Heart left ventricle (tissue), 16 donors: ENCODE data around the gene EIF4ENIF1. TPM values are rescaled to one million over a fixed set of nuclear protein-coding genes. Genes with fewer than 3 reads are reported as not detected.

Source experiments
- ATAC-seq, 4 donors: fragments of 200-7000 bp; cut with Tn5 transposase; one replicate each; pipeline ENCODE4 v1.9.1; 2020 to 2022; ENCODE audit warnings: moderate library complexity in 4 of 4, mild to moderate bottlenecking in 3 of 4, moderate number of reproducible peaks in 1 of 4
- DNase-seq, 5 donors: peaks; one replicate each; pipeline ENCODE4 v3.0.0-alpha.2; 2020
- H3K27ac ChIP-seq, 12 donors: fragments of 200-600 bp; sonication (generic) in 4 of 12; one replicate each; pipeline versions ENCODE4 v1.5.0 to v1.8.0; 2016 to 2022; ENCODE audit warnings: mild to moderate bottlenecking in 2 of 12
- H3K27me3 ChIP-seq, 9 donors: fragments of 200-600 bp; sonication (generic) in 2 of 9; one replicate each; pipeline versions ENCODE4 v1.5.1 to v1.8.0; 2016 to 2022; ENCODE audit warnings: mild to moderate bottlenecking in 3 of 9
- H3K36me3 ChIP-seq, 9 donors: fragments of 200-600 bp; sonication (generic) in 2 of 9; one replicate each; pipeline versions ENCODE4 v1.5.0 to v1.8.0; 2018 to 2022; ENCODE audit warnings: mild to moderate bottlenecking in 2 of 9
- H3K4me1 ChIP-seq, 12 donors: fragments of 200-600 bp; sonication (generic) in 4 of 12; one replicate each; pipeline versions ENCODE4 v1.5.0 to v1.8.0; 2016 to 2022; ENCODE audit warnings: mild to moderate bottlenecking in 3 of 12
- H3K4me3 ChIP-seq, 12 donors: fragments of 200-600 bp; sonication (generic) in 4 of 12; one replicate each; pipeline versions ENCODE4 v1.5.0 to v1.8.0; 2017 to 2022; ENCODE audit warnings: mild to moderate bottlenecking in 9 of 12, moderate library complexity in 4 of 12
- H3K9me3 ChIP-seq, 12 donors: fragments of 200-600 bp; sonication (generic) in 4 of 12; one replicate each; pipeline versions ENCODE4 v1.5.0 to v1.8.0; 2016 to 2022; ENCODE audit warnings: mild to moderate bottlenecking in 1 of 12
- CTCF ChIP-seq, 12 donors: fragments of 200-600 bp; sonication (generic) in 4 of 12; IDR thresholded peaks; one replicate each; pipeline versions ENCODE4 v1.5.0 to v1.8.0; 2018 to 2022; ENCODE audit warnings: antibody characterized with exemption in 12 of 12, mild to moderate bottlenecking in 5 of 12
- POLR2A ChIP-seq, 2 donors: fragments of 450-650 bp; IDR thresholded peaks; one replicate each; pipeline ENCODE4 v1.6.1; 2017; ENCODE audit warnings: antibody characterized with exemption in 2 of 2, mild to moderate bottlenecking in 2 of 2, moderate library complexity in 2 of 2
- WGBS, 4 donors: extraction: QIAGEN DNeasy Blood & Tissue Kit in 2 of 4; methylation state at CpG; one replicate each; pipeline versions ENCODE4 v1.1.5 to v1.1.7; 2013 to 2018; 5-methylcytosine and 5-hydroxymethylcytosine counted together
- intact Hi-C, 10 donors: fragments of 100-400 bp; cut with DNase I; formaldehyde crosslinking; loops; one replicate each; pipeline versions ENCODE4 v1.11.1 to v1.14.2; 2022
- polyA plus RNA-seq, 2 donors: library from polyadenylated mRNA; stranded (reverse); fragments of 200-250 nt; gene quantifications; one replicate each; pipeline ENCODE4 v1.2.3, GENCODE V29; 2013
- total RNA-seq, 9 donors: library from RNA; depleted of rRNA in 2 of 9; stranded (reverse); fragments of >200 nt in 2 of 9; fragmentation: NEBNext Ultra II Directional in 3 of 9; extraction: Animal tissue kit (Norgen Biotek cat#: 25700) in 3 of 9; gene quantifications; one replicate each; pipeline versions ENCODE4 v1.1.0 to v1.2.4, GENCODE V29; 2016 to 2023
- donor health status: ischemic (EF 13 %, LVEDD 7.1; RV severe dilation, severe dysfunction).
- donor health status: healthy with polysubstance abuse.
- donor health status: DM: no; HTN: yes; CAD: no.
- donor health status: DM: no; HTN: no; CAD: no.
- donor health status: ischemic (EF 25% LVEDD 6.9; RV normal size, moderate dysfunction).
- donor health status: ischemic (EF 25% LVEDD 5.7; RV mildly dilated, moderate dysfunction).
- donor health status: healthy.
- donor health status: DM: yes; HTN: yes; CAD: no.
- donor health status: ischemic (EF 35%, LVEDD 5.7; RV mildly dilated, moderate dysfunction).
- donor health status: nonischemic (EF 11% LVEDD 7.7; RV severe dilation, severe dysfunction).
- donor health status: DM: yes; HTN: yes; CAD: no.
- donor health status: PGD.
- donor health status: ischemic (EF 29% LVEDD 5.4; RV normal size, mild dysfunction).
- donor health status: nonischemic (EF 23%, LVEDD 6.1; RV moderate dilation, normal function).

EIF4ENIF1 gene
- total and polyA plus RNA-seq, 11 donors: 8.3 to 31.2 (median 22.5) TPM

DNA sequence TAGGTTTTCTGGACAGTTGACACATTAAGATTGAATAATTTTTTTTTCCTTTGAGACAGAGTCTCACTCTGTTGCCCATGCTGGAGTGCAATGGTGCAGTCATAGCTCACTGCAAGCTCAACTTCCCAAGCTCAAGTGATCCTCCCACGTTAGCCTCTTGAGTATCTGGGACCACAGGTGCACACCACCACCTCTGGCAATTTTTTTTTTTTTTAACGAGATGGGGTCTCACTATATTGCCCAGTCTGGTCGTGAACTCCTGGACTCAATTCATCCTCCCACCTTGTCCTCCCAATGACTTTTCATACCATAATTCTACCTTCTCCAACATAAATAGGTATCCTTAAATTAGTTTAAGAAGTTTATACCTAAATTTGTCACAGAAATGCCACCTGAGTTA, 8.5 kb downstream of the EIF4ENIF1 start:
- DNase-seq (no peak), ATAC-seq (no peak)
- Histone ChIP-seq H3K4me3 (no peak overlapping the region), H3K27ac (no peak overlapping the region), H3K9me3 (no peaks in the 10 kb centered on the region), H3K27me3 (no peaks in the 10 kb centered on the region), H3K36me3 (peaks cover 0 to 88% (median 80%) of the 10 kb centered on the region in 9 donors), H3K4me1 (peaks cover 0 to 9% (median 0%) of the 10 kb centered on the region in 12 donors)
- WGBS, 4 donors: 93 to 96% (median 95%) methylated on average over 3 of the region's 3 CpGs
- intact Hi-C loops: no loop called here
- TF ChIP-seq CTCF (IDR thresholded peaks at IDR 0.05) (no peak), POLR2A (IDR thresholded peaks at IDR 0.05) (no peak)

DNA sequence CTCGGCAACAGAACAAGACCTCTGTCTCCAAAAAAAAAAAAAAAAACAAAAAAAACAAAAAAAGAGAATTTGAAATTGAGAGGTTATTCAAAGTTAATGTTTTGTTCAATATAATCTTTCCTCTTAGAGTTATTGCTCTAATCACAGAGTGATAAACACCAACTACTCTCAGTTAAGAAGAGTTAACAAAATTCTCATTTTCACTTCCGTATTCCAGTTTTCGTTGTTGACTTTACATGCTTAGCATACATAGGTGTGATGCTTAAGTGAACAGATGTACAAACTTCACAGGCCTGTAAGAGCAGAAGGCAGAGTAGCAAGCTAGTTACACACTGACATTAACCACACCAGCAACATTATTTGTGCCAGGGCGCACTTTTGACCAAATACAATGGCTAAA, 12.3 kb downstream of the EIF4ENIF1 start:
- DNase-seq (no peak), ATAC-seq (no peak)
- WGBS, 4 donors: 88 to 95% (median 93%) methylated on average over 4 of the region's 4 CpGs
- Histone ChIP-seq H3K4me3 (no peak overlapping the region), H3K27me3 (no peaks in the 10 kb centered on the region), H3K9me3 (no peaks in the 10 kb centered on the region), H3K36me3 (peaks cover 0 to 61% (median 53%) of the 10 kb centered on the region in 9 donors), H3K4me1 (peaks cover 0 to 15% (median 0%) of the 10 kb centered on the region in 12 donors), H3K27ac (no peak overlapping the region)
- intact Hi-C loops: no loop called here
- TF ChIP-seq POLR2A (IDR thresholded peaks at IDR 0.05) (no peak), CTCF (IDR thresholded peaks at IDR 0.05) (no peak)

DNA sequence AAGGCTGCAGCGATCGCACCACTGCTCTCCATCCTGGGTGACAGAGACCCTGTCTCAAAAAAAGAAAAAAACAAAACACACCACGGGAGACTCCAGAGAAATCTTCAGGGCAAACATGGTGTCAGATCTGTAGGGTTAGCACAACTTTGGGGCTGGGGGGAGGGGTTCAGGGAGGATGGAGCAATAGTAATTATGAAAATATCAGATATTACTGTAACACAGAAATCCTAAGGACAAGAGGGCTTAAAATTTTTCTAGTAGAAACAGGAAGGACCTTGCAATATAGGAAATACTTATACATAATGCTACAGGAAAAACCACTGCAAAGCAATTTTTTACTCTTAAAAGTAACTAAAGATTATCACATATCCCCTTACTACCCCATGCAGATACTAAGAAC, 13.8 kb downstream of the EIF4ENIF1 start:
- no peak for DNase-seq
- H3K27ac ChIP-seq: no peak overlapping the region
- H3K9me3 ChIP-seq: no peaks in the 10 kb centered on the region
- WGBS, 4 donors: 89 to 95% (median 92%) methylated on average over 3 of the region's 3 CpGs
- intact Hi-C loops: no loop called here
- no peak for ATAC-seq
- peaks cover 0 to 15% (median 0%) of the 10 kb centered on the region in 12 donors for H3K4me1 ChIP-seq
- H3K4me3 ChIP-seq: no peak overlapping the region
- TF ChIP-seq POLR2A (IDR thresholded peaks at IDR 0.05) (no peak), CTCF (IDR thresholded peaks at IDR 0.05) (no peak)
- no peaks in the 10 kb centered on the region for H3K27me3 ChIP-seq
- peaks cover 0 to 56% (median 47%) of the 10 kb centered on the region in 9 donors for H3K36me3 ChIP-seq

DNA sequence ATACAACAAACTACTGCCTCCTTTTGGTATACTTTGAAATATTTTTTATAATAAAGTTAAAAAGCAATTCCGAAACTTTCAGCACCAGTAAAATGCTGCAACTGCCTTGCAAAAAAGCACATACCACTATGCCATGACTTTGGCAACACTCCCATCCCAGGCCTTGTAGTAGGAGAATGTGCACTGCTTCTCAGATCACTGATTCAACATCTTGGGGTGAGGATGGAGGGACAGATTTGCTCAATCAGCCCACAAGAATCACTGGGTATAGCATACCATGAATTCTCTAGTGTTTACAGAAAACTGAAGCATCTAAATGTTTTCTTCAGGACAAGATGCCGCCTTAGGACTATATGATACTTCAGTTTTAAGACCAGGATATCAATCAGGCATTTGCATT, 14.9 kb downstream of the EIF4ENIF1 start:
- no peak for DNase-seq
- Histone ChIP-seq H3K36me3 (peaks cover 0 to 56% (median 46%) of the 10 kb centered on the region in 9 donors), H3K27ac (no peak overlapping the region), H3K27me3 (no peaks in the 10 kb centered on the region), H3K9me3 (no peaks in the 10 kb centered on the region), H3K4me1 (peaks cover 0 to 15% (median 0%) of the 10 kb centered on the region in 12 donors), H3K4me3 (no peak overlapping the region)
- intact Hi-C loops: no loop called here
- TF ChIP-seq POLR2A (IDR thresholded peaks at IDR 0.05): no peak
- no peak for TF ChIP-seq CTCF (IDR thresholded peaks at IDR 0.05)
- WGBS, 4 donors: 87 to 98% (median 93%) methylated on average over 2 of the region's 2 CpGs
- ATAC-seq: no peak
